DND-41 (cell line): ENCODE measurements around the gene P3H1.

Experiments used
- CTCF ChIP-seq: IDR thresholded peaks from 2 replicates; pipeline ENCODE4 v1.5.1; 2012; ENCODE audit warnings: borderline replicate concordance, low read length, moderate library complexity, mild to moderate bottlenecking; ENCODE audit not compliant: poor library complexity, severe bottlenecking; ENCODE audit errors: extremely low read depth
- EZH2 ChIP-seq: IDR thresholded peaks from 3 replicates; pipeline ENCODE4 v1.6.1; 2012; ENCODE audit warnings: borderline replicate concordance, low read depth, mild to moderate bottlenecking, moderate library complexity, low read length, inconsistent platforms; ENCODE audit not compliant: severe bottlenecking

- no peak for TF ChIP-seq CTCF
- TF ChIP-seq EZH2: no peak
Measured at GRCh38 chr1:42734201-42735035, 32.4 kb downstream of the P3H1 start.
